ENCODE data around the gene THBS3. TPM values are rescaled to one million over a fixed set of nuclear protein-coding genes. Genes with fewer than 3 reads are reported as not detected.
"Not testable (repeated sequence)": the region's sequence is repeated elsewhere in the genome, so short reads cannot be mapped to it uniquely, and the experiment has no call there.

THBS3 gene
- total RNA-seq, 1 experiment from 2014 or later: 35.9 TPM

DNA sequence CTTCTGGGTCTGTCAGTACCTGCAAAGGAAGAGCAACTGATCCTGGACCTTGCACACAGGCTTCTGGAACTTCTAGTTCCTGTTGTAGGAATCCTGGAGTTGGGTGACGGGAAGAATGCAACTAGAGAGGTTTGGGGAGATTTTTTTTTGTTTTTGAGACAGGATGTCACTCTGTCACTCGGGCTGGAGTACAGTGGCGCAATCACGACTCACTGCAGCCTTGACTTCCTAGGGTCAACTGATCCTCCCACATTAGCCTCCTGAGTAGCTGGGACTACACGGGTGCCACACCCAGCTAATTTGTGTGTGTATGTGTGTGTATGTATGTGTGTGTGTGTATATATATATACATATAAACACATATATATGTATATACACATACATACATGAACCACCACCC, 28.8 kb upstream of the THBS3 start:
- DNase-seq (ENCODE audit: low read depth, low spot score): no peak
- no peak for ATAC-seq
- no peaks in the 10 kb centered on the region for H3K27me3 ChIP-seq (ENCODE audit: control insufficient read depth, insufficient read depth, low read length)
- no TSS peak for BruUV-seq (replicated peaks)
- H3K9me3 ChIP-seq (ENCODE audit: control insufficient read depth, insufficient read depth, low read depth, low read length): no peaks in the 10 kb centered on the region
- H3K4me3 ChIP-seq (ENCODE audit: low read depth in 2 of 2, low read length in 2 of 2): no peak overlapping the region
- H3K27ac ChIP-seq (ENCODE audit: low read length): no peak overlapping the region
- in situ Hi-C loops (cut with HindIII; ENCODE audit: low pct_unique_long_range_greater_than_20kb, low sequenced_read_pairs): no loop called here
- peaks cover 4% of the 10 kb centered on the region; the same call in 1 of the 2 replicates for H3K4me1 ChIP-seq (ENCODE audit: control insufficient read depth, insufficient read depth, low read length)
- intact Hi-C loops (cut with micrococcal nuclease; ENCODE audit: unreplicated experiment): no loop called here
- TF ChIP-seq SIN3A (IDR thresholded peaks at IDR 0.05; ENCODE audit: borderline replicate concordance, insufficient read depth, low read depth, low read length) (no peak), POLR2AphosphoS5 (IDR thresholded peaks at IDR 0.05; ENCODE audit: low read depth, low read length) (no peak), TCF7L2 (IDR thresholded peaks at IDR 0.05; ENCODE audit: low read depth, low read length) (no peak)
- TF ChIP-seq, protein P1, sequence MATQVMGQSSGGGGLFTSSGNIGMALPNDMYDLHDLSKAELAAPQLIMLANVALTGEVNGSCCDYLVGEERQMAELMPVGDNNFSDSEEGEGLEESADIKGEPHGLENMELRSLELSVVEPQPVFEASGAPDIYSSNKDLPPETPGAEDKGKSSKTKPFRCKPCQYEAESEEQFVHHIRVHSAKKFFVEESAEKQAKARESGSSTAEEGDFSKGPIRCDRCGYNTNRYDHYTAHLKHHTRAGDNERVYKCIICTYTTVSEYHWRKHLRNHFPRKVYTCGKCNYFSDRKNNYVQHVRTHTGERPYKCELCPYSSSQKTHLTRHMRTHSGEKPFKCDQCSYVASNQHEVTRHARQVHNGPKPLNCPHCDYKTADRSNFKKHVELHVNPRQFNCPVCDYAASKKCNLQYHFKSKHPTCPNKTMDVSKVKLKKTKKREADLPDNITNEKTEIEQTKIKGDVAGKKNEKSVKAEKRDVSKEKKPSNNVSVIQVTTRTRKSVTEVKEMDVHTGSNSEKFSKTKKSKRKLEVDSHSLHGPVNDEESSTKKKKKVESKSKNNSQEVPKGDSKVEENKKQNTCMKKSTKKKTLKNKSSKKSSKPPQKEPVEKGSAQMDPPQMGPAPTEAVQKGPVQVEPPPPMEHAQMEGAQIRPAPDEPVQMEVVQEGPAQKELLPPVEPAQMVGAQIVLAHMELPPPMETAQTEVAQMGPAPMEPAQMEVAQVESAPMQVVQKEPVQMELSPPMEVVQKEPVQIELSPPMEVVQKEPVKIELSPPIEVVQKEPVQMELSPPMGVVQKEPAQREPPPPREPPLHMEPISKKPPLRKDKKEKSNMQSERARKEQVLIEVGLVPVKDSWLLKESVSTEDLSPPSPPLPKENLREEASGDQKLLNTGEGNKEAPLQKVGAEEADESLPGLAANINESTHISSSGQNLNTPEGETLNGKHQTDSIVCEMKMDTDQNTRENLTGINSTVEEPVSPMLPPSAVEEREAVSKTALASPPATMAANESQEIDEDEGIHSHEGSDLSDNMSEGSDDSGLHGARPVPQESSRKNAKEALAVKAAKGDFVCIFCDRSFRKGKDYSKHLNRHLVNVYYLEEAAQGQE (IDR thresholded peaks at IDR 0.05; ENCODE audit: insufficient read depth in 1 of 2, low read depth in 2 of 2, low read length in 1 of 2): no peak
- TF ChIP-seq, protein P2, sequence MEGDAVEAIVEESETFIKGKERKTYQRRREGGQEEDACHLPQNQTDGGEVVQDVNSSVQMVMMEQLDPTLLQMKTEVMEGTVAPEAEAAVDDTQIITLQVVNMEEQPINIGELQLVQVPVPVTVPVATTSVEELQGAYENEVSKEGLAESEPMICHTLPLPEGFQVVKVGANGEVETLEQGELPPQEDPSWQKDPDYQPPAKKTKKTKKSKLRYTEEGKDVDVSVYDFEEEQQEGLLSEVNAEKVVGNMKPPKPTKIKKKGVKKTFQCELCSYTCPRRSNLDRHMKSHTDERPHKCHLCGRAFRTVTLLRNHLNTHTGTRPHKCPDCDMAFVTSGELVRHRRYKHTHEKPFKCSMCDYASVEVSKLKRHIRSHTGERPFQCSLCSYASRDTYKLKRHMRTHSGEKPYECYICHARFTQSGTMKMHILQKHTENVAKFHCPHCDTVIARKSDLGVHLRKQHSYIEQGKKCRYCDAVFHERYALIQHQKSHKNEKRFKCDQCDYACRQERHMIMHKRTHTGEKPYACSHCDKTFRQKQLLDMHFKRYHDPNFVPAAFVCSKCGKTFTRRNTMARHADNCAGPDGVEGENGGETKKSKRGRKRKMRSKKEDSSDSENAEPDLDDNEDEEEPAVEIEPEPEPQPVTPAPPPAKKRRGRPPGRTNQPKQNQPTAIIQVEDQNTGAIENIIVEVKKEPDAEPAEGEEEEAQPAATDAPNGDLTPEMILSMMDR (IDR thresholded peaks at IDR 0.05): no peak
- ChIA-PET POLR2A (no interaction called here), CTCF (interaction anchor here (0.6 kb wide), 1 partner anchor 277 kb away, joined by 12 read pairs; no protein-coding TSS in a partner anchor)
- no peaks in the 10 kb centered on the region for H3K36me3 ChIP-seq (ENCODE audit: control insufficient read depth, insufficient read depth, low read length)

DNA sequence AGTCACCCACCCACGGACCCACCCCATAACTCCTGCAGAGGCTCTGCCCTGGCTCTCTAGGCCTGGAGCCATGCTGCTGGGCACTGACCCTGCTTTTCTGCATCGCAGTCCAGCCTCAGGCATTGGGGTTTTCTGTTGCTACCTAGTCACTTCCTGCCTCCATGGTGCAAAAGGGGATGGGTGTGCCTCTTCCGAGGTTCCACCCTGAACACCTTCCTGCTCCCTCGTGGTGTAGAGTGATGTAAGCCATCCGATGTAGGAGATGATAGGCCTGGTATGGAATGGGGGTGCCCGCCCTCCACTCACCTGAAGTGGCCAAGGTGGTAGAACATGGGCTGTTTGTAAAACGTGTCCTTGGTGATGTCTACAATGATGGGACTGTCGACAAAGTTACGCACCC, 27.7 kb upstream of the THBS3 start:
- H3K36me3 ChIP-seq (ENCODE audit: control insufficient read depth, insufficient read depth, low read length); H3K27ac ChIP-seq (ENCODE audit: low read length); POLR2A ChIA-PET; H3K27me3 ChIP-seq (ENCODE audit: control insufficient read depth, insufficient read depth, low read length); CTCF ChIA-PET; DNase-seq (ENCODE audit: low read depth, low spot score); intact Hi-C loops (cut with micrococcal nuclease; ENCODE audit: unreplicated experiment); H3K9me3 ChIP-seq (ENCODE audit: control insufficient read depth, insufficient read depth, low read depth, low read length); in situ Hi-C loops (cut with HindIII; ENCODE audit: low pct_unique_long_range_greater_than_20kb, low sequenced_read_pairs); ATAC-seq; H3K4me3 ChIP-seq (ENCODE audit: low read depth in 2 of 2, low read length in 2 of 2); H3K4me1 ChIP-seq (ENCODE audit: control insufficient read depth, insufficient read depth, low read length); BruUV-seq (replicated peaks): not testable (repeated sequence)

DNA sequence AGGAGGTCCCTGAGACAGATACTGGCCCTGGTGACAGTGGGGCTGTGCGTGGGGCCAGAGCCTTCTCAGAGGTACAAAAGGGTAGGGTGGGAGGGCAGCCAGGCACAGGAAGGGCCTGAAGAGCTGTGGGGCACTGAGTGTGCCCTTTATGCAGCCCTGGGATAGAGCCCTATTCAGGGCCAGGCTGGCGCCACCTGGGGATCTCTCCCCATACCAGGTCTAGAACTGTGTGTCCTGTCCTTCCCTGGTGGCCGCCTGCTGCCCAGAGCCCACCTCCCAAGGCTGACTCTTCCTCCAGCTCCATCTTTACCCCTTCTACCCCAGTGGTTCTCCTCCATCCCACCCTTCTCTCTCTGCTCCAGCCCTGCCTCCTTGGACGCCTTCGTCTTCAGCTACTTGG, 25.8 kb upstream of the THBS3 start:
- CTCF ChIA-PET; H3K9me3 ChIP-seq (ENCODE audit: control insufficient read depth, insufficient read depth, low read depth, low read length); H3K4me3 ChIP-seq (ENCODE audit: low read depth in 2 of 2, low read length in 2 of 2); H3K27me3 ChIP-seq (ENCODE audit: control insufficient read depth, insufficient read depth, low read length); DNase-seq (ENCODE audit: low read depth, low spot score); intact Hi-C loops (cut with micrococcal nuclease; ENCODE audit: unreplicated experiment); in situ Hi-C loops (cut with HindIII; ENCODE audit: low pct_unique_long_range_greater_than_20kb, low sequenced_read_pairs); POLR2A ChIA-PET; H3K27ac ChIP-seq (ENCODE audit: low read length); BruUV-seq (replicated peaks); H3K36me3 ChIP-seq (ENCODE audit: control insufficient read depth, insufficient read depth, low read length); H3K4me1 ChIP-seq (ENCODE audit: control insufficient read depth, insufficient read depth, low read length): not testable (repeated sequence)
- peak; percentile 44; the same call in 1 of the 2 replicates for ATAC-seq

DNA sequence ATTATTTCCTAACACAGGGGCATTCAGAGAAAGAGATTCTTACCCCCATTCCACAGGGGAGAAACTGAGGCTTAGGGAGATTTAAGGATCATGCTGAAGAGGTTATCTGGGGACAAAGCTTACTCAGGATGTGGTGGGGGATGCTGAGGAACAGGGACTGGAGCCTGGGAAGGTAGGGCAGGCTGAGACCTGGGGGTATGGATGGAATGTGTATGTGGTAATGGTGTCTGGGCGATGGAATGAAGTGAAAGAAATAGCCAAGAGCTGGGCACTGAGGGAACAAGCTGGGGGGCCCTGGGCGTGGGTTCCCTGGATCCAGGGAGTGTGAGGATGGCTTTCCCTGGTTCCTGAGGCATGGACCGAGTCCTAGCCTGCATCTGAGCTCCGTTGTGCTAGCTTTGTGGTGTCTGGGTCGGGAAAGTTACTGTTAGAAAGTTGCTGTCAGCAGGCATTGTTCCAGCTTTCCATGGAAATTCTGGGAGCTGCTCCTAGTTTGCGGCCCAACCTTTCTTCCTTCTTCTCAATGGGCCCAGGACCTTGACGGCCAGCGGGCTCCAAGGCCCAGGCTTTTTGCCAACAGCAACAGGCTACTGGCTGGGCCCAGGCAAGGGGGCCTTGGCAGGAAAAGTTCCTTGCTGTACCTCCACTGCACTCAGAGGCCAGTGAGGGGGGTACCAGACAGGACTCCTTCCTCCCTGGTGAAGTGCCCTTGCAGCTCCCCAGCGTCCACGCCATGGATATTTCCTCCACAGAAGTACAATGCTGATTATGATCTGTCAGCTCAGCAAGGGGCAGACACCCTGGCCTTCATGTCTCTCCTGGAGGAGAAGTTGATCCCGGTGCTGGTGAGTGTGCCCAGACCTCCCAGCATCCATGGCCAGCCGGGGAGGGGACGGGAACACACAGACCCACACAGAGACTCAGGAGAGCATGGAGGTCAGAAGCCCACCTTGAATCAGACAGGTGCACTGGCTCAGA, 24.6 kb upstream of the THBS3 start:
- H3K4me3 ChIP-seq (ENCODE audit: low read depth in 2 of 2, low read length in 2 of 2); BruUV-seq (replicated peaks); POLR2A ChIA-PET; DNase-seq (ENCODE audit: low read depth, low spot score); H3K27me3 ChIP-seq (ENCODE audit: control insufficient read depth, insufficient read depth, low read length); ATAC-seq; H3K36me3 ChIP-seq (ENCODE audit: control insufficient read depth, insufficient read depth, low read length); H3K27ac ChIP-seq (ENCODE audit: low read length); H3K9me3 ChIP-seq (ENCODE audit: control insufficient read depth, insufficient read depth, low read depth, low read length); in situ Hi-C loops (cut with HindIII; ENCODE audit: low pct_unique_long_range_greater_than_20kb, low sequenced_read_pairs); H3K4me1 ChIP-seq (ENCODE audit: control insufficient read depth, insufficient read depth, low read length); intact Hi-C loops (cut with micrococcal nuclease; ENCODE audit: unreplicated experiment): not testable (repeated sequence)
- CTCF ChIA-PET: interaction anchor here (0.5 kb wide), 1 partner anchor 96 kb away, joined by 3 read pairs; no protein-coding TSS in a partner anchor

DNA sequence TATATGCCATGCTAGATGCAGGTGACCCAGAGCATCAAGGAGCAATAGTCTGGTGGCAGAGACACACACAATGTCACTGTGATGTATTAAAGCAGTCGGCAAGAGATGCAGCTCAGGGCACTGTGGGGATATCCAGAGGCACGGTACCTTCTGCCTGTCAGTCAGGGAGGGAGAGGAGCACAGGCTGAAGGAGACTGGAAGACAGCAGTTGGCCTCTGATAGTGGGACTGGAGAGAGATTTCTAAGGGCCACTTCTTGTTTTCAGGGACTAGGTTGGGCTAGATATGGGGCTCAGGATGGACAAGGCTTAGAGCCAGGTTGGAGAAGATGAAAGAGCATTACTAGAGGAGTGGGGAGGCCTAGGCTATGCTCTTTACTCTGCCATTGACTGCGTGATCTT, 23.6 kb upstream of the THBS3 start:
- H3K4me3 ChIP-seq (ENCODE audit: low read depth in 2 of 2, low read length in 2 of 2); H3K27me3 ChIP-seq (ENCODE audit: control insufficient read depth, insufficient read depth, low read length); BruUV-seq (replicated peaks); H3K4me1 ChIP-seq (ENCODE audit: control insufficient read depth, insufficient read depth, low read length); H3K9me3 ChIP-seq (ENCODE audit: control insufficient read depth, insufficient read depth, low read depth, low read length); ATAC-seq; intact Hi-C loops (cut with micrococcal nuclease; ENCODE audit: unreplicated experiment); H3K27ac ChIP-seq (ENCODE audit: low read length); DNase-seq (ENCODE audit: low read depth, low spot score); H3K36me3 ChIP-seq (ENCODE audit: control insufficient read depth, insufficient read depth, low read length); POLR2A ChIA-PET; in situ Hi-C loops (cut with HindIII; ENCODE audit: low pct_unique_long_range_greater_than_20kb, low sequenced_read_pairs): not testable (repeated sequence)
- CTCF ChIA-PET: interaction anchor here (0.5 kb wide), 1 partner anchor 95 kb away, joined by 3 read pairs; no protein-coding TSS in a partner anchor
